ENCODE results near the gene TMEM169. TPM values are rescaled to one million over a fixed set of nuclear protein-coding genes. Genes with fewer than 3 reads are reported as not detected.

TMEM169 gene
- total and polyA plus RNA-seq, 2 of the 13 experiments (the other 11 are each of a cell fraction or from before 2014, with no cell fraction given), result 1.5 to 4.5 TPM

- TF ChIP-seq PRDM10 (CRISPR knock-in tag; IDR thresholded peaks at IDR 0.05; ENCODE audit: low read depth) (no peak), NCOA5 (CRISPR knock-in tag; IDR thresholded peaks at IDR 0.05) (no peak), PAF1 (CRISPR knock-in tag; IDR thresholded peaks at IDR 0.05) (peak; percentile 61; the same call in 1 of the 2 replicates), MXI1 (IDR thresholded peaks at IDR 0.05; ENCODE audit: borderline replicate concordance, low read depth, low read length) (no peak), FOXP4 (CRISPR knock-in tag; IDR thresholded peaks at IDR 0.05) (peak; percentile 52), HNF4A (CRISPR knock-in tag; IDR thresholded peaks at IDR 0.05) (peak; percentile 82), NCOA2 (CRISPR knock-in tag; IDR thresholded peaks at IDR 0.05) (no peak), TSC22D2 (CRISPR knock-in tag; IDR thresholded peaks at IDR 0.05; ENCODE audit: borderline replicate concordance) (no peak), ZFP91 (CRISPR knock-in tag; IDR thresholded peaks at IDR 0.05; ENCODE audit: borderline replicate concordance) (no peak), IRF2 (CRISPR knock-in tag; IDR thresholded peaks at IDR 0.05) (no peak), RAD51 (IDR thresholded peaks at IDR 0.05; ENCODE audit: borderline replicate concordance) (no peak), TFAP4 (IDR thresholded peaks at IDR 0.05; ENCODE audit: borderline replicate concordance, low read depth) (no peak), ARID3A (IDR thresholded peaks at IDR 0.05; ENCODE audit: low read depth, low read length) (0 out of 2 replicates have a peak, but pooled peaks have one; percentile 26), ZFP82 (CRISPR knock-in tag; IDR thresholded peaks at IDR 0.05; ENCODE audit: borderline replicate concordance) (no peak), UBTF (CRISPR knock-in tag; IDR thresholded peaks at IDR 0.05) (no peak), SMC3 (IDR thresholded peaks at IDR 0.05; ENCODE audit: low read length) (peak; percentile 31; the same call in 1 of the 2 replicates)
Measured at GRCh38 chr2:216071111-216071851, 10.4 kb upstream of the TMEM169 start (continued).
